ENCODE results near the gene PCDHB6. TPM values are rescaled to one million over a fixed set of nuclear protein-coding genes. Genes with fewer than 3 reads are reported as not detected.
"Not testable (repeated sequence)": the region's sequence is repeated elsewhere in the genome, so short reads cannot be mapped to it uniquely, and the experiment has no call there.

PCDHB6 gene
- total RNA-seq, 1 donor from 2014 or later: 1.1 TPM

DNA sequence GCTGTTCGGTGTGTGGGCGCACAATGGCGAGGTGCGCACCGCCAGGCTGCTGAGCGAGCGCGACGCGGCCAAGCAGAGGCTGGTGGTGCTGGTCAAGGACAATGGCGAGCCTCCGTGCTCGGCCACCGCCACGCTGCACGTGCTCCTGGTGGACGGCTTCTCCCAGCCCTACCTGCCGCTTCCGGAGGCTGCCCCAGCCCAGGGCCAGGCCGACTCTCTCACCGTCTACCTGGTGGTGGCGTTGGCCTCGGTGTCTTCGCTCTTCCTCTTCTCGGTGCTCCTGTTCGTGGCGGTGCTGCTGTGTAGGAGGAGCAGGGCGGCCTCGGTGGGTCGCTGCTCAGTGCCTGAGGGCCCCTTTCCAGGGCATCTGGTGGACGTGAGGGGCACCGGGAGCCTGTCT is 30.0 kb downstream of the PCDHB6 start:
- Mint-ChIP-seq H3K4me3 (ENCODE audit: unreplicated experiment) (peak overlapping the region; percentile 33), H3K36me3 (ENCODE audit: low read depth, unreplicated experiment) (peaks cover 32% of the 10 kb centered on the region), H3K9me3 (ENCODE audit: unreplicated experiment) (peaks cover 16% of the 10 kb centered on the region)
- H3K27ac Mint-ChIP-seq (ENCODE audit: unreplicated experiment); H3K27me3 Mint-ChIP-seq (ENCODE audit: unreplicated experiment); H3K4me1 Mint-ChIP-seq (ENCODE audit: unreplicated experiment); DNase-seq (ENCODE audit: low spot score): not testable (repeated sequence)

GRCh38 chr5:141180313-141180712 is 30.5 kb downstream of the PCDHB6 start:
- Mint-ChIP-seq H3K9me3 (ENCODE audit: unreplicated experiment) (peaks cover 15% of the 10 kb centered on the region), H3K27me3 (ENCODE audit: unreplicated experiment) (no peaks in the 10 kb centered on the region), H3K27ac (ENCODE audit: unreplicated experiment) (no peak overlapping the region), H3K36me3 (ENCODE audit: low read depth, unreplicated experiment) (peaks cover 32% of the 10 kb centered on the region), H3K4me3 (ENCODE audit: unreplicated experiment) (peak overlapping the region; percentile 33), H3K4me1 (ENCODE audit: unreplicated experiment) (peaks cover 5% of the 10 kb centered on the region)
- no peak for DNase-seq (ENCODE audit: low spot score)
- TF ChIP-seq, protein P1, sequence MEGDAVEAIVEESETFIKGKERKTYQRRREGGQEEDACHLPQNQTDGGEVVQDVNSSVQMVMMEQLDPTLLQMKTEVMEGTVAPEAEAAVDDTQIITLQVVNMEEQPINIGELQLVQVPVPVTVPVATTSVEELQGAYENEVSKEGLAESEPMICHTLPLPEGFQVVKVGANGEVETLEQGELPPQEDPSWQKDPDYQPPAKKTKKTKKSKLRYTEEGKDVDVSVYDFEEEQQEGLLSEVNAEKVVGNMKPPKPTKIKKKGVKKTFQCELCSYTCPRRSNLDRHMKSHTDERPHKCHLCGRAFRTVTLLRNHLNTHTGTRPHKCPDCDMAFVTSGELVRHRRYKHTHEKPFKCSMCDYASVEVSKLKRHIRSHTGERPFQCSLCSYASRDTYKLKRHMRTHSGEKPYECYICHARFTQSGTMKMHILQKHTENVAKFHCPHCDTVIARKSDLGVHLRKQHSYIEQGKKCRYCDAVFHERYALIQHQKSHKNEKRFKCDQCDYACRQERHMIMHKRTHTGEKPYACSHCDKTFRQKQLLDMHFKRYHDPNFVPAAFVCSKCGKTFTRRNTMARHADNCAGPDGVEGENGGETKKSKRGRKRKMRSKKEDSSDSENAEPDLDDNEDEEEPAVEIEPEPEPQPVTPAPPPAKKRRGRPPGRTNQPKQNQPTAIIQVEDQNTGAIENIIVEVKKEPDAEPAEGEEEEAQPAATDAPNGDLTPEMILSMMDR (IDR thresholded peaks at IDR 0.05; ENCODE audit: unreplicated experiment): no peak

- Mint-ChIP-seq H3K4me1 (ENCODE audit: unreplicated experiment) (peaks cover 10% of the 10 kb centered on the region), H3K36me3 (ENCODE audit: low read depth, unreplicated experiment) (peaks cover 36% of the 10 kb centered on the region), H3K9me3 (ENCODE audit: unreplicated experiment) (peaks cover 15% of the 10 kb centered on the region), H3K4me3 (ENCODE audit: unreplicated experiment) (peak within 1 kb of the TSS; percentile 88), H3K27me3 (ENCODE audit: unreplicated experiment) (peaks cover 2% of the 10 kb centered on the region), H3K27ac (ENCODE audit: unreplicated experiment) (peak within 1 kb of the TSS; percentile 85)
- peak; percentile 60 for DNase-seq (ENCODE audit: low spot score)
- TF ChIP-seq, protein P1 (IDR thresholded peaks at IDR 0.05; ENCODE audit: unreplicated experiment): peak; percentile 55
Observed at GRCh38 chr5:141182248-141182647, 32.4 kb downstream of the PCDHB6 start, which contains the start of gene PCDHB16. TSS of gene PCDHB16 (plus strand) at chr5:141182387. CDS start at chr5:141182560, 173 bp downstream.

DNA sequence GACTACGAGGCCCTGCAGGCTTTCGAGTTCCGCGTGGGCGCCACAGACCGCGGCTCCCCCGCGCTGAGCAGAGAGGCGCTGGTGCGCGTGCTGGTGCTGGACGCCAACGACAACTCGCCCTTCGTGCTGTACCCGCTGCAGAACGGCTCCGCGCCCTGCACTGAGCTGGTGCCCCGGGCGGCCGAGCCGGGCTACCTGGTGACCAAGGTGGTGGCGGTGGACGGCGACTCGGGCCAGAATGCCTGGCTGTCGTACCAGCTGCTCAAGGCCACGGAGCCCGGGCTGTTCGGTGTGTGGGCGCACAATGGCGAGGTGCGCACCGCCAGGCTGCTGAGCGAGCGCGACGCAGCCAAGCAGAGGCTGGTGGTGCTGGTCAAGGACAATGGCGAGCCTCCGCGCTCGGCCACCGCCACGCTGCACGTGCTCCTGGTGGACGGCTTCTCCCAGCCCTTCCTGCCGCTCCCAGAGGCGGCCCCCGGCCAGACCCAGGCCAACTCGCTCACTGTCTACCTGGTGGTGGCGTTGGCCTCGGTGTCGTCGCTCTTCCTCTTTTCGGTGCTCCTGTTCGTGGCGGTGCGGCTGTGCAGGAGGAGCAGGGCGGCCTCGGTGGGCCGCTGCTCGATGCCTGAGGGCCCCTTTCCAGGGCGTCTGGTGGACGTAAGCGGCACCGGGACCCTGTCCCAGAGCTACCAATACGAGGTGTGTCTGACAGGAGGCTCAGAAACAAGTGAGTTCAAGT is 34.4 kb downstream of the PCDHB6 start:
- Mint-ChIP-seq H3K4me3 (ENCODE audit: unreplicated experiment) (peak overlapping the region; percentile 24), H3K36me3 (ENCODE audit: low read depth, unreplicated experiment) (peaks cover 46% of the 10 kb centered on the region), H3K9me3 (ENCODE audit: unreplicated experiment) (peaks cover 19% of the 10 kb centered on the region), H3K4me1 (ENCODE audit: unreplicated experiment) (peaks cover 13% of the 10 kb centered on the region)
- DNase-seq (ENCODE audit: low spot score); H3K27ac Mint-ChIP-seq (ENCODE audit: unreplicated experiment); H3K27me3 Mint-ChIP-seq (ENCODE audit: unreplicated experiment): not testable (repeated sequence)

GRCh38 chr5:141186897-141187512 is 37.1 kb downstream of the PCDHB6 start, which contains the start of gene PCDHB9:
TSS of gene PCDHB9 (plus strand) at chr5:141187161. CDS start at chr5:141187319, 158 bp downstream.
- H3K4me1 Mint-ChIP-seq (ENCODE audit: unreplicated experiment): peaks cover 17% of the 10 kb centered on the region
- peak within 1 kb of the TSS; percentile 85 for H3K4me3 Mint-ChIP-seq (ENCODE audit: unreplicated experiment)
- TF ChIP-seq, protein P1 (IDR thresholded peaks at IDR 0.05; ENCODE audit: unreplicated experiment): peak; percentile 87
- H3K27me3 Mint-ChIP-seq (ENCODE audit: unreplicated experiment): peaks cover 2% of the 10 kb centered on the region
- peak within 1 kb of the TSS; percentile 98 for H3K27ac Mint-ChIP-seq (ENCODE audit: unreplicated experiment)
- peaks cover 19% of the 10 kb centered on the region for H3K9me3 Mint-ChIP-seq (ENCODE audit: unreplicated experiment)
- DNase-seq (ENCODE audit: low spot score): peak; percentile 62
- H3K36me3 Mint-ChIP-seq (ENCODE audit: low read depth, unreplicated experiment): peaks cover 53% of the 10 kb centered on the region

- H3K27me3 Mint-ChIP-seq (ENCODE audit: unreplicated experiment); DNase-seq (ENCODE audit: low spot score): not testable (repeated sequence)
- Mint-ChIP-seq H3K4me3 (ENCODE audit: unreplicated experiment) (peak overlapping the region; percentile 85), H3K4me1 (ENCODE audit: unreplicated experiment) (peaks cover 19% of the 10 kb centered on the region), H3K27ac (ENCODE audit: unreplicated experiment) (peak overlapping the region; percentile 48), H3K36me3 (ENCODE audit: low read depth, unreplicated experiment) (peaks cover 52% of the 10 kb centered on the region), H3K9me3 (ENCODE audit: unreplicated experiment) (peaks cover 12% of the 10 kb centered on the region)
Observed at GRCh38 chr5:141188682-141189081, 38.8 kb downstream of the PCDHB6 start.

DNA sequence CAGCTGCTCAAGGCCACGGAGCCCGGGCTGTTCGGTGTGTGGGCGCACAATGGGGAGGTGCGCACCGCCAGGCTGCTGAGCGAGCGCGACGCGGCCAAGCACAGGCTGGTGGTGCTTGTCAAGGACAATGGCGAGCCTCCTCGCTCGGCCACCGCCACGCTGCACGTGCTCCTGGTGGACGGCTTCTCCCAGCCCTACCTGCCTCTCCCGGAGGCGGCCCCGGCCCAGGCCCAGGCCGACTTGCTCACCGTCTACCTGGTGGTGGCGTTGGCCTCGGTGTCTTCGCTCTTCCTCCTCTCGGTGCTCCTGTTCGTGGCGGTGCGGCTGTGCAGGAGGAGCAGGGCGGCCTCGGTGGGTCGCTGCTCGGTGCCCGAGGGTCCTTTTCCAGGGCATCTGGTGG is 39.3 kb downstream of the PCDHB6 start:
- not testable (repeated sequence) for DNase-seq (ENCODE audit: low spot score); H3K27me3 Mint-ChIP-seq (ENCODE audit: unreplicated experiment); H3K27ac Mint-ChIP-seq (ENCODE audit: unreplicated experiment)
- Mint-ChIP-seq H3K9me3 (ENCODE audit: unreplicated experiment) (peaks cover 12% of the 10 kb centered on the region), H3K36me3 (ENCODE audit: low read depth, unreplicated experiment) (peaks cover 52% of the 10 kb centered on the region), H3K4me1 (ENCODE audit: unreplicated experiment) (peaks cover 19% of the 10 kb centered on the region), H3K4me3 (ENCODE audit: unreplicated experiment) (peak overlapping the region; percentile 69)

All from endothelial cell (in vitro differentiated cells).